ENCODE measurements around the gene SUPT7L. TPM values are rescaled to one million over a fixed set of nuclear protein-coding genes. Genes with fewer than 3 reads are reported as not detected.

Gene SUPT7L
- 28.1 TPM for total RNA-seq
- long read RNA-seq, full-length matches to known transcripts = 66 of 86 reads
- long read RNA-seq, partial matches to known transcripts = 9 of 86 reads
- long read RNA-seq, other reads (novel, unspliced or antisense) = 11 of 86 reads

GRCh38 chr2:27663285-27664153, at the start of gene SUPT7L, which contains the start of gene SLC4A1AP:
TSS of gene SUPT7L (minus strand) at chr2:27663614. CDS start at chr2:27662192, 1,422 bp downstream.
TSS of gene SLC4A1AP (plus strand) at chr2:27663889. CDS start at chr2:27663915, 26 bp downstream.
- DNase-seq (ENCODE audit: low spot score) = no peak

- DNase-seq (ENCODE audit: low spot score) = peak; percentile 24
These were observed 49.8 kb upstream of the SUPT7L start for GRCh38 chr2:27713201-27713600.

- DNase-seq (ENCODE audit: low spot score) = peak; percentile 33
These were observed 49.1 kb upstream of the SUPT7L start for GRCh38 chr2:27712522-27712921.

- peak; percentile 22 for DNase-seq (ENCODE audit: low spot score)
These were observed 48.4 kb upstream of the SUPT7L start for GRCh38 chr2:27711804-27712203.

- no peak for DNase-seq (ENCODE audit: low spot score)
These were observed 47.4 kb upstream of the SUPT7L start for GRCh38 chr2:27710640-27711430.

- no peak for DNase-seq (ENCODE audit: low spot score)
These were observed 46.7 kb upstream of the SUPT7L start for GRCh38 chr2:27709960-27710575.

GRCh38 chr2:27709326-27709725, 45.9 kb upstream of the SUPT7L start:
- DNase-seq (ENCODE audit: low spot score) = peak; percentile 24

- no peak for DNase-seq (ENCODE audit: low spot score)
These were observed 45.3 kb upstream of the SUPT7L start for GRCh38 chr2:27708666-27709065.

- DNase-seq (ENCODE audit: low spot score) = peak; percentile 76
These were observed 44.8 kb upstream of the SUPT7L start for GRCh38 chr2:27708257-27708654.

GRCh38 chr2:27707462-27708256, 44.2 kb upstream of the SUPT7L start:
- DNase-seq (ENCODE audit: low spot score) = peak; percentile 55

- DNase-seq (ENCODE audit: low spot score) = no peak
These were observed 42.6 kb upstream of the SUPT7L start for GRCh38 chr2:27705851-27706622.

- no peak for DNase-seq (ENCODE audit: low spot score)
These were observed 41.0 kb upstream of the SUPT7L start for GRCh38 chr2:27704342-27704876.

GRCh38 chr2:27703638-27704341, 40.4 kb upstream of the SUPT7L start:
- no peak for DNase-seq (ENCODE audit: low spot score)

- no peak for DNase-seq (ENCODE audit: low spot score)
These were observed 38.9 kb upstream of the SUPT7L start for GRCh38 chr2:27702302-27702701.

- no peak for DNase-seq (ENCODE audit: low spot score)
These were observed 38.3 kb upstream of the SUPT7L start for GRCh38 chr2:27701676-27702075.

- no peak for DNase-seq (ENCODE audit: low spot score)
These were observed 34.2 kb upstream of the SUPT7L start for GRCh38 chr2:27697660-27698059.

- DNase-seq (ENCODE audit: low spot score) = no peak
These were observed 26.6 kb upstream of the SUPT7L start for GRCh38 chr2:27690052-27690451.

- DNase-seq (ENCODE audit: low spot score) = no peak
These were observed 26.0 kb upstream of the SUPT7L start for GRCh38 chr2:27689424-27689823.

GRCh38 chr2:27687232-27687631, 23.8 kb upstream of the SUPT7L start:
- DNase-seq (ENCODE audit: low spot score) = no peak
